GM18951 (cell line): ENCODE measurements around the gene KIF26B.
"Not testable (repeated sequence)": the region's sequence is repeated elsewhere in the genome, so short reads cannot be mapped to it uniquely, and the experiment has no call there.

ENCODE experiments used
- POLR2A ChIP-seq: IDR thresholded peaks from 4 replicates; pipeline ENCODE4 v1.6.1; 2011; ENCODE audit warnings: mild to moderate bottlenecking; ENCODE audit not compliant: insufficient read length, insufficient read depth; ENCODE audit errors: extremely low read depth
- in situ Hi-C: fragments of 300-500 bp; cut with MboI; formaldehyde crosslinking; loops from one replicate; pipeline ENCODE4 v1.12.0; 2022; ENCODE audit warnings: low sequenced_read_pairs, mixed read lengths, inconsistent platforms; ENCODE audit not compliant: unreplicated experiment

Gene KIF26B

GRCh38 chr1:245124241-245124640, 30.5 kb upstream of the KIF26B start:
- no peak for TF ChIP-seq POLR2A
- in situ Hi-C loops = no loop called here

- no peak for TF ChIP-seq POLR2A
- in situ Hi-C loops = no loop called here
Measured at GRCh38 chr1:245124644-245125043, 30.1 kb upstream of the KIF26B start.

GRCh38 chr1:245126530-245126929, 28.3 kb upstream of the KIF26B start:
- in situ Hi-C loops = no loop called here
- no peak for TF ChIP-seq POLR2A

GRCh38 chr1:245128381-245129101, 26.2 kb upstream of the KIF26B start:
- in situ Hi-C loops = no loop called here
- no peak for TF ChIP-seq POLR2A

- no peak for TF ChIP-seq POLR2A
- in situ Hi-C loops = no loop called here
Measured at GRCh38 chr1:245129319-245130240, 25.2 kb upstream of the KIF26B start.

GRCh38 chr1:245130281-245131025, 24.3 kb upstream of the KIF26B start:
- in situ Hi-C loops = not testable (repeated sequence)

- TF ChIP-seq POLR2A = no peak
- in situ Hi-C loops = no loop called here
Measured at GRCh38 chr1:245131026-245131393, 23.8 kb upstream of the KIF26B start.

GRCh38 chr1:245132771-245133170, 22.0 kb upstream of the KIF26B start:
- TF ChIP-seq POLR2A = no peak
- in situ Hi-C loops = no loop called here

- no peak for TF ChIP-seq POLR2A
- in situ Hi-C loops = no loop called here
Measured at GRCh38 chr1:245133995-245134715, 20.6 kb upstream of the KIF26B start.

GRCh38 chr1:245142171-245142798, 12.5 kb upstream of the KIF26B start:
- no peak for TF ChIP-seq POLR2A
- in situ Hi-C loops = no loop called here

- in situ Hi-C loops = no loop called here
- no peak for TF ChIP-seq POLR2A
Measured at GRCh38 chr1:245142976-245143375, 11.8 kb upstream of the KIF26B start.

GRCh38 chr1:245143849-245144248, 10.9 kb upstream of the KIF26B start:
- no peak for TF ChIP-seq POLR2A
- in situ Hi-C loops = no loop called here
